Fibroblast of skin of right quadriceps (primary cell): Measurements from ENCODE around the gene HDGFL1.

Experiments used
- DNase-seq: peaks from one replicate; pipeline ENCODE4 v3.0.0-alpha.2; 2013

The HDGFL1 gene

GRCh38 chr6:22569281-22570184 lies at the start of gene HDGFL1:
Gene HDGFL1 (plus strand): TSS chr6:22569566. CDS start chr6:22569576, 10 bp downstream.
- no peak for DNase-seq

DNA sequence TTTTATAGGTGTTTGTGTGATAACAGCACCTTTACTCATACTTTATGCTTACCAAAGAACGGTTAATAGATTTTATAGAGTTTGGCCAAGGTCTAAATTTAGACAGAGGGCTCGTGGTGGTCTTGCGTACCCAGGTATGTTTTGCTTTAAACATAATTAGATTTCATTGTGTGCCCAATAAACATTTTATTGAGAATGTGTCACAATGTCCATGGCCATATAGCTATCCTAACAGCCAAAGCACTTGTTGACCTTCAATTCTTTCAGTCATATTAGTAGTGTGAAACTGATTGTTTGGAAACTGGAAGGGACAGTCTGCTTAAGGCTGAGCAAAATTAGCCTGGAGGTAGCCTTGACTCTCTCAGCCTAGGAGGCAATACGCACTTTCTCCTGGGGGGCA lies 48.3 kb upstream of the HDGFL1 start:
- no peak for DNase-seq

- peak; percentile 85 for DNase-seq
Measured at GRCh38 chr6:22526736-22527135, 42.6 kb upstream of the HDGFL1 start.

GRCh38 chr6:22529866-22530265 lies 39.5 kb upstream of the HDGFL1 start:
- DNase-seq = peak; percentile 39

GRCh38 chr6:22530506-22530905 lies 38.9 kb upstream of the HDGFL1 start:
- peak; percentile 20 for DNase-seq

DNA sequence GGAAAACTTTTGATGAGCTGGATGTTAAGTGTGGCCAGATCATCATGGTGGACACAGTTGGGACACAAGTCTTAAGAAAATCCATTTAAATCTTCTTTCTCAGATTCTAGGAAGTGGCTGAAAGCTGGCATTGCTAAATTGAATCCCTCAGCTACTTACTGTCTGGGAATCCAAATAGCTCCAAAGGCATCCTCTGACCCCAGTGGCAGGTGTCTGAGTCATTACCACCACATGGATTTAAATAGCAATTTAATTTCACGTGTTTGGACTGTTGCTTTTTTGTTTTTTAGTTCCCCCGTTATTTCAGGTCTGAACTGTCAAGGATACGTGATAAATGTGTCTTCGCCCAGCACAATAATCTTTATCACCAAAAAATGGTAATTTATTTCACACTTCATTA lies 33.2 kb upstream of the HDGFL1 start:
- no peak for DNase-seq

GRCh38 chr6:22544476-22544875 lies 24.9 kb upstream of the HDGFL1 start:
- DNase-seq = no peak

DNA sequence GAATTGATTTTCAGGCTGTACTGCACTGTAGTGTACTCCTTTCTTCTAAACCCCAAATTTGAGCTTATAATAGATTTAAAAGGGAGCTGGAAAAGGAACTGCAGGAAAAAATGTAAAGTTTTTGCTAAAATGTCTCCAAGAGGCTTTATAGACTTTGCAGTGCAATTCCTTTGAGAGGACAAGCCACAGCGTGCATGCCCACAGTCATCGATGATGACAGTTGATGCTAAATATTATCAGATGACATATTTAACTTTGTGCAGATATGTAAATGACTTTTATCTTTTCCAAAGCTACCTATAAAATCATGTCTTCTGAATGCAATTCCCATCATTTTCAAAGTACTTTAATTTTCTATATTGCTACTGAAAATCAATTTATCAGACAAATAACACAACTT lies 24.3 kb upstream of the HDGFL1 start:
- no peak for DNase-seq

GRCh38 chr6:22546236-22546635 lies 23.1 kb upstream of the HDGFL1 start:
- DNase-seq = no peak

DNA sequence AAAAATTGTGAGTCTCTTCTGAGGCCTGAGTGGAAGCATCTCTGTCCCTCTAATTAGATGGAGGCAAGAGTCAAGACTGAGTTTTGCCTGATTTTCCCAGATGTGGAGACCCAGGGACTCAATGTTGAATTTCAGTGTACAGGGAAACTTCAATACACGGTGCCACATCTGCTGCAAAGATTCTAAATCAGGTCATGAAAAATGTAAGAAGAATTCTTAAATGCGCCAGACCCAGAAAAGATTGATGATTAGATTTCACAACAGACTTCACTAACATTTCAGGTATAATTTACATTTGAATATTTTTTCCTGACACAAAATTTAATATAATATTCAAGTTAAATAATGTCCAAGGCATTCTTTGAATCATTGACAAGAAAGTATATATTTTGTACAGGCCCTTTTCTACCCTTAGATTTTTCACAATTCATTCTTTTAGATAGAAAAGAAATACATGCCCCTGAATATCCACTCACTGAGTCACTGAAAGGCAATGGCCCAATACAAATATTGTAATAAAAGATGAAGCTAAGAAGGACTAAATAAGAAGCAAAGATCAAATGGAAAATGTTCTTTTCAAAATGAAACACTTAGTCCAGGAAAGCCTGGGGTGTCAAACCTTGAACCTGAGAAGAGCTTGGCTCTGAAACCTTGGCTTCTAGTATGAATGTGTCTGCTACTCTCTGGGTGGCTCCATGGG lies 18.2 kb upstream of the HDGFL1 start:
- DNase-seq = no peak

GRCh38 chr6:22556266-22556665 lies 13.1 kb upstream of the HDGFL1 start:
- DNase-seq = no peak

GRCh38 chr6:22557007-22557406 lies 12.4 kb upstream of the HDGFL1 start:
- DNase-seq = no peak

- no peak for DNase-seq
Measured at GRCh38 chr6:22558288-22558882, 11.0 kb upstream of the HDGFL1 start.

DNA sequence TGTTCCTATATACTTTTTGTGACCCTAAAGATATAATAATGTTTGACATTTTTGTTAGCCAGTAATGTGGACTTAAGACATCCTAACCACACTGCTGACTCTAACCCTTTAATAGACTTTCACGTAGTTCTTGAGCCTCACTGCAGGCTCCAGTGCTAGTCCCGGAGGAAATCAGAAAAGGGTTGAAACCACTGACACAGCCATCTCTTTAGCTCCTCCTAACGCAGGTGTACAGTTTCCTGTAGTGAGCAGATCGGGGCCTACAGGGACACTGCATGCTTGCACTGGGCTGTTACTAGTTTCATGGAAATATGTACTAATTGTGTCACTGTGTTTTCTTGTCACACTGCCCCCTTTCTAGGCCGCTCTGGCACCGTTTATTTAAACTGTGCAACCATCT lies 512 bp upstream of the HDGFL1 start:
- DNase-seq = no peak

DNA sequence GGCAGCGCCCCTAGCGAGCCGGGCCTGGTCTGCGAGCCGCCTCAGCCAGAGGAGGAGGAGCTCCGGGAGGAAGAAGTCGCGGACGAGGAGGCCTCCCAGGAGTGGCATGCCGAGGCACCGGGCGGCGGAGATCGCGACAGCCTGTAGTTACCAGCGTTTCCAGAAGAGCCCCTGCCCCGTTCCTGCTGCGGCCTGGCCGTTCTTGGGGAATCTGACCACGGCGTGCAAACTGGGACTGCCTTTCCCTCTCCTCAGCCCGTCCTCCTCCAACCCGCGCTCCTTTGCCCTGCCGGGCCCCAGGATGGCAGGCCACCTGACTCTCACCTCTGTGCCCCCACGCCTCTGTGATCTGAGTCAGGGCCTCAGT lies 802 bp downstream of the HDGFL1 start:
- no peak for DNase-seq

GRCh38 chr6:22575190-22575589 lies 5.8 kb downstream of the HDGFL1 start:
- no peak for DNase-seq

DNA sequence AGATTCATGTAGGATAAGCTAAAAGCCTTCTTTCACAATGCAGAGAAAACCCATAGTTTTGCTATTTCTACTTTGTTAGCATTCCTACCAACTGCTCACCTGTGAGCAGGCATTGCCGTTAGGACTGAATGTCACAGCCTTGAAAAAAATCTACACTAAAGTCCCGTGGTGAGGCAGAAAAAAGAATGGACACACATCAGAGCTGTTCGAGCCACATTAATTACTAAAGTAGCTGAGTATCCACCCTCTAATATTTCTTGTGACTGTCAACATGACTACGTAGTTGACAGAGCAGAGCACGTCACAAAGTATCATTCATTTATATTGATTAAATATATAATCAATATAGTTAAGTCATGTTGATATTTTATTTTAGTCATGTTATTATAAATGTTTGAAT lies 10.1 kb downstream of the HDGFL1 start:
- DNase-seq = no peak

GRCh38 chr6:22580337-22580736 lies 11.0 kb downstream of the HDGFL1 start:
- no peak for DNase-seq

DNA sequence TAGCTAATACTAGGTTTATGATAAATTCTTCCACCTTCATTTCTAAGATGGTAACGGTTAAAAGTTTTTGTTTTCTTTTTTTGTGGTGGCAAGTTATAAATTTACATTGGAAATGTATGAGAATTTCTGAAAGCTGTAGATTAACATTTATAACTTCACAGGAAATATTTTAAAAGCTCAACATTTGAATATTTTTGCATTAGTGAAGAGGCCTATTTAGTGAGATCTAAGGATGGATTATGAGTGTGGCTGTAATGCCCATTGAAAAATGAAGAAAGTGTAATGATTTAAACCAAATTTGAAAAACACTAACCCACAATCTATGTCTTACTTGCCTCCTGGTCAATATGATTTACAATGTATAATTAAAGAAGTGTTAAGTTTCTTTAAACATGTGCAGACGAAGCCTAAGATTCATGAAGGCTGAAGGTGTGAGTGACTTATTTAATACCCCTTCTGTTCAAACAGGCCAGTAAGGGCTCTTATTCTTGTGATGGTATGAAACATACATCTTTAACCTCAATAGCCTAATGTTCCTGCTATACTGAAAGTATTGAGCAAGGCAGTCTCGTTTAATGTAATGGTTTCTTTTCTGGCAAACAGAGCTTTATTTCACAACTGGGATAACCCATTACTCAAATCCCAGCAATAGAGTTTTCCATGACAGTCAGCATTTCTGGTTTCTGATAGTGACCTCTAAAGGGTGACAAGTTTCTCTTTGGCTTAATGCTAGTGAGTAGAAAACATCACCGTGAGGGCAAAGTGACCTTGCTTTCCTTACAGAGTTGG lies 13.2 kb downstream of the HDGFL1 start:
- DNase-seq = peak; percentile 10

GRCh38 chr6:22583230-22583629 lies 13.9 kb downstream of the HDGFL1 start:
- no peak for DNase-seq

DNA sequence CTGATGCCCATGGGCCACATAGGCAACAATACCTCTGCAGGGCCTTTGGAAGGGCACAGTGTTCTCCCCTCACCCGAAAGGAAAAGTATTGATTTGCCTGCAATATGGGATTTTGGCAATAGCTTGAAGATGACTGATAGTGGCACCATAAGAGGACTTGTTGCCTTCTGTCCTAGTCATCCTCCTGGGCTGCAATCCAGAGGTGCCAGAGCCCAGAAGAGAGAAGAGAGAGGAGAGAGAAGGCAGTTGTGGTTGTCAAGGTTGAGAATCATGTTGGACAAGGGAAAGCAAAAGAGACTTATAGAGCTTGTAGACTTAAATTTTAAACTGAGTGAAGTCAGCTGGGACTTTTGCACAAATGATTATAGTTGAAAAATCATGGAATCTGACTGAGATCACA lies 14.6 kb downstream of the HDGFL1 start:
- DNase-seq = no peak

DNA sequence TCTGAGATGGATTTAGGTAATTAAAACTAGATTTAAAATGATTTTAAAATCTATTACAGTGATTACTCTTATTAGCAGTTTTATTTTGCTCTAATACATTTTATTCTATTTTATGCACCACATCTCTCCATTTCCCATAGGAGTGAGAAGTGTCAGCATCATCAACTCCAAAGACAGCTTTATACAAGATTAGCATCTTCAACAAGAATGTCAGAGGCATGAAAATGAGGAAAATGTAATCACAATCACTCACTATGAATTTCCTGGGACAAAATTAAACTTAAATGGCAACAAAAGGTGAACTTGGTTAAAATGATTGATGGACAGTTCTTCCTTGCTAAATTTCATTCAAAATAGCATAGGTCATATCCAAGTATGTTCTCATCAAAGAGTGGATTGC lies 19.8 kb downstream of the HDGFL1 start:
- DNase-seq = no peak

- no peak for DNase-seq
Measured at GRCh38 chr6:22590423-22590822, 21.1 kb downstream of the HDGFL1 start.
